Lower leg skin (tissue), 4 donors: ENCODE results near the gene NDUFS3. TPM values are rescaled to one million over a fixed set of nuclear protein-coding genes. Genes with fewer than 3 reads are reported as not detected.

ENCODE experiments used
- DNase-seq, 2 donors: peaks; one replicate each; pipeline ENCODE4 v3.0.0-alpha.2; 2019; ENCODE audit warnings: low spot score in 2 of 2
- H3K4me3 ChIP-seq: fragments of 200-600 bp; sonication (generic); 2 replicates; pipeline ENCODE4 v1.5.1; 2017; ENCODE audit warnings: mild to moderate bottlenecking, low read depth; ENCODE audit not compliant: poor library complexity, severe bottlenecking
- POLR2A ChIP-seq, 2 donors: fragments of 450-650 bp; IDR thresholded peaks; one replicate each; pipeline ENCODE4 v1.6.1; 2016 to 2017; ENCODE audit warnings: antibody characterized with exemption in 2 of 2, mild to moderate bottlenecking in 1 of 2, moderate library complexity in 1 of 2
- WGBS, 2 donors: methylation state at CpG; one replicate each; pipeline ENCODE4 v1.1.5; 2018; 5-methylcytosine and 5-hydroxymethylcytosine counted together
- intact Hi-C: fragments of 100-400 bp; cut with DNase I; formaldehyde crosslinking; loops from one replicate; pipeline ENCODE4 v1.15.0; 2023; ENCODE audit warnings: low total_unique reads
- total RNA-seq, 4 donors: library from RNA; depleted of rRNA; stranded (reverse); fragments of >200 nt; gene quantifications; one replicate each; pipeline ENCODE4 v1.1.0, GENCODE V29; 2016
- TF ChIP-seq, protein P1 (sequence below), 3 donors: fragments of 450-650 bp; IDR thresholded peaks; one replicate each; pipeline ENCODE4 v1.5.1; 2016; ENCODE audit warnings: antibody characterized with exemption in 3 of 3, mild to moderate bottlenecking in 3 of 3, moderate library complexity in 2 of 3

The NDUFS3 gene
- total RNA-seq, 4 donors from 2014 or later = 46.9 to 104 (median 67.7) TPM

DNA sequence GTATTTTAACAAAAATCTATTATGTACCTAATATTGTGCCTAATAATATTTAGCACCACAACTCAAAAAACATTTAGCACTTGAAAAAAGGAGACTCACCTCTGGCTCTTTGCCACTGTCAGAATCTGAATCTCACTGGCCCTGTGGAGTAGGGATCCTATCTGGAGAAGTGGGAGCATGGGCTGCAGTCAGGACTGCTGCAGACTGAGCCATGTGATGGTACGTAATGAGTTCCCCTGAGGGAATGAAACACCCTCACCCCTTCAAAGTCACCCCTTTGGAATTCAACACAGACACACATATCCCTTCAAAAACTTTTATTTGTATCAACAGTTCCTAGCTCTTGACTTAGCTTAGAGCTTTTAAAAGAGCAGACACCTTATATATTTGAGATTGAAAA lies 7.0 kb upstream of the NDUFS3 start:
- no peak for DNase-seq
- intact Hi-C loops = no loop called here
- 69 to 71% methylated on average over 1 of the region's 1 CpG for WGBS, 2 donors
- no peak overlapping the region for H3K4me3 ChIP-seq
- TF ChIP-seq, protein P1, sequence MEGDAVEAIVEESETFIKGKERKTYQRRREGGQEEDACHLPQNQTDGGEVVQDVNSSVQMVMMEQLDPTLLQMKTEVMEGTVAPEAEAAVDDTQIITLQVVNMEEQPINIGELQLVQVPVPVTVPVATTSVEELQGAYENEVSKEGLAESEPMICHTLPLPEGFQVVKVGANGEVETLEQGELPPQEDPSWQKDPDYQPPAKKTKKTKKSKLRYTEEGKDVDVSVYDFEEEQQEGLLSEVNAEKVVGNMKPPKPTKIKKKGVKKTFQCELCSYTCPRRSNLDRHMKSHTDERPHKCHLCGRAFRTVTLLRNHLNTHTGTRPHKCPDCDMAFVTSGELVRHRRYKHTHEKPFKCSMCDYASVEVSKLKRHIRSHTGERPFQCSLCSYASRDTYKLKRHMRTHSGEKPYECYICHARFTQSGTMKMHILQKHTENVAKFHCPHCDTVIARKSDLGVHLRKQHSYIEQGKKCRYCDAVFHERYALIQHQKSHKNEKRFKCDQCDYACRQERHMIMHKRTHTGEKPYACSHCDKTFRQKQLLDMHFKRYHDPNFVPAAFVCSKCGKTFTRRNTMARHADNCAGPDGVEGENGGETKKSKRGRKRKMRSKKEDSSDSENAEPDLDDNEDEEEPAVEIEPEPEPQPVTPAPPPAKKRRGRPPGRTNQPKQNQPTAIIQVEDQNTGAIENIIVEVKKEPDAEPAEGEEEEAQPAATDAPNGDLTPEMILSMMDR (IDR thresholded peaks at IDR 0.05) = no peak
- no peak for TF ChIP-seq POLR2A (IDR thresholded peaks at IDR 0.05)

DNA sequence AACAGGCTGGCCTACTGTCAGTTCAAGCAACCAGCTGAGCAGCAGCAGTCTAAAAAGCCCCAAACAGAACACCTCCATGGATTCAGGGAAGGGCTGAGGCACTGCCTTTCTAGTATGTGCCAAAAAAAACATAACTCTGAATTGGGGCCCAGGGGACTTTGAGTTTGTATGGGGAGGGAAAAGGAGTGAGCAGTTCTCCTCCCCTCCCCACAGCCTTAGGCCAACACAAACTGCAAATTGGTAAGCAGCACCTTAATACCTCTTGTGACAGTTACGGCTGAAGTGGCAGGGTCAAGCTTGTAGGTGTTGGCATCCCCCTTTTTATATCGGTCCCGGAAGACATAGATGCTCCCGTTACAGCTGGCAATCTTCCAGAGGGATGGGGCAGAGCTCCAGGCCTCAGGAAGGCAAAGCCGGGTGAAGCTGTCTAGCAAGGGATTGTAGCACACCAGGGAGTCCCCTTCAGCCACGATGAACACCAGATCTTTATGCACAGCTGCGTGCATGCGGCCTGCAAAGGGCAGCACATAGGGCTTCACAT lies 6.1 kb upstream of the NDUFS3 start:
- no peak overlapping the region for H3K4me3 ChIP-seq
- TF ChIP-seq, protein P1 (IDR thresholded peaks at IDR 0.05) = no peak
- TF ChIP-seq POLR2A (IDR thresholded peaks at IDR 0.05) = no peak
- no peak for DNase-seq
- WGBS, 2 donors = 34 to 43% methylated on average over 5 to 8 of the region's 8 CpGs
- intact Hi-C loops = no loop called here

DNA sequence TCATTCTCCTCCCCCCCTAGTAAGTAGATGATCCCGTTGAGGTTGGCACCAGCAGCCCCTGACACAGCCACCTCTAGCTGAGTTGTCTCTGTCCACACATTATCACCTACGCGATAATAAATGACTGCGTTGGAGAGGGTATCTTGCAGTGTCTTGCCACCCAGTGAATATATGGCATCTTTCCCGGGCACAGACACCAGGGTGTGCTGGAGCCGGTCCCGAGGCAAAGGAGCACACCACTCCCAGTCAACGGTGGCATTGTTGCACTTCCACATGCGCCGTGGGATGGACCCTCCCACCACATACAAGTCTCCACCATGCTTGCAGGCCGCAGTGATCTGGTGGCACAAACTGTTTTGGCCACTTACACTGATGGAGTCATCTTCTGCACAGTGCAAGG lies 5.6 kb upstream of the NDUFS3 start:
- TF ChIP-seq, protein P1 (IDR thresholded peaks at IDR 0.05) = no peak
- no peak for TF ChIP-seq POLR2A (IDR thresholded peaks at IDR 0.05)
- no peak for DNase-seq
- intact Hi-C loops = no loop called here
- 61 to 73% methylated on average over 8 to 11 of the region's 11 CpGs for whole genome bisulfite sequencing, 2 donors
- no peak overlapping the region for H3K4me3 ChIP-seq

DNA sequence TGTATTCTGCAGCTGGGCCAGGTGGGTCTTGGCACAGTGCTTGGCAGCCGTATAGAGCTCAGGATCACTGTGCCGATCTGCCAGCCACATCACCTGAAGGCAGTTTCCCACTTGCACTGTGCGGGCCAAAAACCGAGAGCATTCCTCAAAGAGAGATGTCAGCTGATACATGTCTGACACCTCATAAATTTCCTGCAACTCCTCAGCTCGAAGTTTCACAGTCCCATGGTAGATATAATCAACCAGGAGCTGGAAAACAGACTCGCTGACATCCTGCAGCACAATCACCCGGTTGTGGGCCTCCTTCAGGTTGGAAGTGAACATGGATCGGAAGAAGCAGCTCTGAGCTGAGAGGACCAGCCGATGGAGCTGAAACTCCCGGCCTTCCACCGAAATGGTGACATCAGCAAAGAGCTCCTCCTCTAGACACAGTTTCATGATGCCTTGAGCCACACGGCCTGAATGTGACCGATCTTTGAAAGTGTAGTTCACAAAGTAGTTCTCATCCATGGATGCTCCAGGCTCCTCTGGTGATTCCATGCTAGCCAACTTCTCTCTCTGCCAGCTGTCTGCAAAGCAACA lies 1.3 kb upstream of the NDUFS3 start:
- no peak overlapping the region for H3K4me3 ChIP-seq
- TF ChIP-seq, protein P1 (IDR thresholded peaks at IDR 0.05) = no peak
- no peak for TF ChIP-seq POLR2A (IDR thresholded peaks at IDR 0.05)
- 34 to 48% methylated on average over 13 of the region's 13 CpGs for WGBS, 2 donors
- no peak for DNase-seq
- intact Hi-C loops = no loop called here

DNA sequence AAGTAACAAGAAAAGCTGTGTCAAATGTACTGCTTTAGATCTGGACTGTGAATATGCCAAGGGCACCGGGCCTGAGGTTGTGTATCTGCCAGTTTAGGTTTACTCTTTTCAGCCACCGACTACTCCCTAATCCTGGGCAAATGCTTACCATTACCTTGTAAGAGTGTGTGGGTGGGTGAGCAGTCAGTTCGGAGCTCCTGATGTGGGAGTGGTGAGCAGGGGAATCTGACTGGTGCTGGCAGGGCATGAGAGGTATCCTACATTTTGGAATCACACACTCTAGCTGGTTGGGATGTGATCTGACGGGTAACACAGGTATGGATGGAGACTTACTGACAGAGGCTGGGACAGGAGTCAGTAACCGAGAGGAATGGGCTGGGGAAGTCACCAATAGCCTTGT lies 5.0 kb downstream of the NDUFS3 start:
- DNase-seq = no peak
- WGBS, 2 donors = 90 to 93% methylated on average over 5 of the region's 5 CpGs
- H3K4me3 ChIP-seq = no peak overlapping the region
- TF ChIP-seq, protein P1 (IDR thresholded peaks at IDR 0.05) = no peak
- TF ChIP-seq POLR2A (IDR thresholded peaks at IDR 0.05) = no peak
- intact Hi-C loops = no loop called here
